ENCODE results near the gene MXRA5. TPM values are rescaled to one million over a fixed set of nuclear protein-coding genes. Genes with fewer than 3 reads are reported as not detected.

Gene MXRA5
- total RNA-seq, 1 experiment from 2014 or later, result not detected

GRCh38 chrX:3271183-3271833 lies 75.1 kb downstream of the MXRA5 start:
- no peaks in the 10 kb centered on the region for H3K27me3 ChIP-seq
- DNase-seq, result no peak
- peak overlapping the region; percentile 14 for H3K4me3 ChIP-seq

GRCh38 chrX:3268829-3269228 lies 77.6 kb downstream of the MXRA5 start:
- H3K9me3 ChIP-seq, result no peaks in the 10 kb centered on the region
- no peak overlapping the region for H3K4me3 ChIP-seq
- H3K36me3 ChIP-seq, result no peaks in the 10 kb centered on the region
- no peak for DNase-seq
- H3K27me3 ChIP-seq, result no peaks in the 10 kb centered on the region

More at GRCh38 chrX:3271183-3271833, 75.1 kb downstream of the MXRA5 start:
- no peaks in the 10 kb centered on the region for H3K9me3 ChIP-seq
- no peaks in the 10 kb centered on the region for H3K36me3 ChIP-seq

GRCh38 chrX:3263681-3264126 lies 82.7 kb downstream of the MXRA5 start:
- peak; percentile 3 for DNase-seq
- no peaks in the 10 kb centered on the region for H3K27me3 ChIP-seq
- H3K4me3 ChIP-seq, result no peak overlapping the region

GRCh38 chrX:3262901-3263300 lies 83.6 kb downstream of the MXRA5 start:
- Histone ChIP-seq H3K4me3 (no peak overlapping the region), H3K36me3 (no peaks in the 10 kb centered on the region), H3K27me3 (no peaks in the 10 kb centered on the region), H3K9me3 (no peaks in the 10 kb centered on the region)
- DNase-seq, result peak; percentile 69

More at GRCh38 chrX:3263681-3264126, 82.7 kb downstream of the MXRA5 start:
- Histone ChIP-seq H3K9me3 (no peaks in the 10 kb centered on the region), H3K36me3 (no peaks in the 10 kb centered on the region)
